NOMO-1 (cell line): ENCODE results near the gene SH3D19.

Experiments
- DNase-seq, 2 experiments: peaks; one replicate each; lab custom pipeline; 2025; ENCODE audit not compliant: unreplicated experiment in 2 of 2; lab: John Stamatoyannopoulos, UW

SH3D19 gene

DNA sequence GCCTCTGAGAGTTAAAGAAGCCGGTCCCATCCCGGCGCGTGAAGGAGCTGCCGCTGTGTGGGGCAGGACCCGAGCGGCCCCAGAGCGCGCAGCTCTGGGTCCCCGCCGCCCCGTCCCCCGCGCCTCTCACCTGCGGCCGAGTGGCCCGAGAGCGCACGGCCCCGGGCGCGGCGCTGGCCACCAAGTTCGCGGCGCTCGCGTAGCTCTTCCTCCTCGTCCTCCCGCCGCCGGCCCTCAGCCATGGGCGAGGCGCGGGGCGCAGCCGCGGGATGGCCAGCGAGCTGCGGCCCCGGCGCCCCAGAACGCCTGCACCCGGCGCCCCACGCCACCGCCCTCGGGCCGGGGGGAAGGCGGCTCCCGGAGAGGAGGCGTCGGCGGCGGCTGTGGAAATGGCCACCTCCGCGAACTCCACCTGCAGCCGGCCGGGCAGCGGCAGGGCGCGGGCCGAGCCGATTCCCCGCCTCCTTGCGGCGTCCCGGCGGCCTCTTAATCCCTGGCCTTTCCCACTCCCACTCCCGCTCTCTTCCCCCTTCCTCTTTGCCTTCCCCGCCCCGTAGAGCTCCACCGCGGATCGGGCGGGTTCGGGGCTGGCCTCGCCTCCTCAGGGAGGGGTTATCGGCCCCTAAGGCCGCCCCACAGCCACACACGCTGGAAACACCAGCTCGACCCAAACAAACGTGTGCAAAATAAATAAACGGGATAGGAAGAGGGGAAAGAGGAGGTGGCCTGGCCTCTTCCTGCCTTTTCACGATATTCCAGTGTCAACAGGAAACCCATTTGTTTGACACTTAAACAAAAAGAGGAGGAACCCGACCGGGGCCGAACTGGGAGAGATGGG is at the start of gene SH3D19:
Gene SH3D19, minus strand, starts transcription at position 495 of the 838 bp plus-strand sequence. Its CDS starts 253 bp downstream, at position 242.
- no peak for DNase-seq

DNA sequence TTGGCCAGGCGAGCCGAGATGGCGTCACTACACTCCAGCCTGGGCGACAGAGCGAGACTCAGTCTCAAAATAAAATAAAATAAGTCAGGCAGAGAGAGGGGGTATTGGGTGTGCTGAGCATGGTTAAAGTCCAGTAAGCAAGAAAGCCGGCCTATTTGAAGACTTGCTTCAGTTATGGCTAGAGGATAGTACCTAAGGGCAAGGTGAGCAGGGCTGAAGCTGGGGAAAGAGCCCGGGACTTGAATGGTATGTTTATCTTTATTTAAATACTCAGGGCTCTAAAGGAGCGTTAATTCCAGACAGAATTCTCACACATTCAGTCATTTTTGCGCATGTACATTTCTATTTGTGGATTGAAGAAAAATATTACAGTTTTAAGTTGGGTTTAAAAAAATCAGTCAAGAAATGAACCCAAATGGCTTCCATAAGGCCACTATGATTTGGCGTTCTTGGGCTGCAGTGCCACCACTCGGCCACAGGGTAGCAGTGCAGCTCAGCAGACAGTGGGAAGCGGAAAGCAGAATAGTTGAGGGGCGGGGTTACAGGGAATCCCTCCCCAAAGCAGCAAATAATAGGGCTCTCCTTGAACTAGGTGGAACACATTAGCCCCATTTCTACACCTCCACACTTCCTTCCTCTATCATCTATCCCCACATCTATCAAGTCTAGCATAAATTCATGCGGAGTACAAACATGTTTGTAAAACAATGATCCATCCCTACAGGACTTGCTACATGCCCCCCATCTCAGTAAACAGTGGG is 37.2 kb upstream of the SH3D19 start:
- peak; percentile 66 to 78 for DNase-seq

DNA sequence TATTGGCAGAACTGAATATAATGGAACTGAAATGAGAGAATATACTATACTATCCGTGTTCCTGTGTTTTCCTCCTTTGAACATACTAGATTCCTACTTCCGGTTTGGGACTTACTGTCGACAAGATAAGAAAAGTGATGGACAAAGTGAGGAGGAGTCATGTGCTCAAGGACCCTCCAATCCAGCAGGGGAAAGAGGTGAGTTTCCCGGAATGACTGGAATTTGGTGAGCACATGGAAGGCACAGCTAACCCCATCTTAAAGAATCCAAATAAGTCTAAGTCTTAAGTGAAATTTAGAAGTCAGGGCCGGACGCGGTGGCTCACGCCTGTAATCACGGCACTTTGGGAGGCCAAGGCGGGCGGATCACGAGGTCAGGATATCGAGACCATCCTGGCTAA is 36.6 kb upstream of the SH3D19 start:
- no peak for DNase-seq

- DNase-seq = no peak
Measured at GRCh38 chr4:151361126-151361525, 35.7 kb upstream of the SH3D19 start.

DNA sequence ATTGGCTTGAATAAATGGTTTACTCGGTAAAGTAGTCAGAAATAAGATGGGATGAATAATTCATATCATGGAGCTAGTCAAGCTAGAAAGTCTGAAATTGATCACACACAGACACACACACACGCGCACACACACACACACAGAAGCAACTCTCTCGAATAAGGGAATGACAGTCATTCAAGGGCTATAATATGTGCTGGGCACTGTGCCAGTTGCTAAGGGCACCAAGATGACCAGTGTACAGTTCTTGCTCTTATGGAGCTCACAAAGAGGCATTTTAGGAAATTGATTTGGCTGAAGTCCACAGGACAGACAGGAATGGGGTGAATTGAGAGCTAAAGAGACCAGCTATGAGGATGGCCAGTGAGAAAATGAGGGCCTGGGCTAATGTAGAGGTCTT is 34.2 kb upstream of the SH3D19 start:
- no peak for DNase-seq

DNA sequence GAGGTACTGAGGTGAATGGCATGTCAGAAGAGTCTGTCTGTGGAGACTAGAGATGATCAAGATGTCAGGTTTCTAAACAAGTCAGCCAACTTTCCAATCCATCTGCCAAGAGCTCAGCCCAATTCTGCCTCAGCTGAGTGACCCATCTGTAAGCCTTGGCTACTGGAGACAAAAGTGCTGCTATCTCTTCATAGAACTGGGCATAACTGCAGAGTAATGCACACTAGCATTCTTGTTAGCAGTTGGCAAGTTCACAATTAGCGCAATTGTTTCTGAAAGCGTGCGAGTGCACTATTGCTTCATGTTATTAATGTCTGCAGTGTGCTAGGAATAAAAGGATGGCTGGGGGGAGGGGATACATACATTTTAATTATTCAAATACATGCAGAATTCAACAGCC is 32.9 kb upstream of the SH3D19 start:
- no peak for DNase-seq

GRCh38 chr4:151356510-151356909 is 31.1 kb upstream of the SH3D19 start:
- no peak for DNase-seq

DNA sequence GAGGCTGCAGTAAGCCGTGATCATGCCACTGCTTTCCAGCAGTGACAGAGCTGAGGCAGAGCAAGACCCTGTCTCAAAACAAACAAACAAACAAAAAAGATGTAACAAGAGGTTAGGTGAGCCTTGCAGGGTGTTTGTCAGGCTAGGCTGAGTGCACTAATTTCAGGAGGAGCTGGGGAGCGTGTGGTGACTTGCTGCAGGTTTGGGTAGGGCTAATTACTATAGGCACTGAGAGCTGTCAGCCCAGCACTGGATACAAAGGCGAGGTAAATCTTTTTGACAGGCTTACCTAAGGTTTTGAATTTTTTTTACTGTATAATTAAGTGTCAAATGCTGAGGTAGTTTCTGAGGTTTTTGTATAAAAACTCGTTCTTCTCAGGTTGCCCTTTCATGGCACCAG is 29.8 kb upstream of the SH3D19 start:
- DNase-seq = no peak

- no peak for DNase-seq
Measured at GRCh38 chr4:151347490-151348235, 22.3 kb upstream of the SH3D19 start.

DNA sequence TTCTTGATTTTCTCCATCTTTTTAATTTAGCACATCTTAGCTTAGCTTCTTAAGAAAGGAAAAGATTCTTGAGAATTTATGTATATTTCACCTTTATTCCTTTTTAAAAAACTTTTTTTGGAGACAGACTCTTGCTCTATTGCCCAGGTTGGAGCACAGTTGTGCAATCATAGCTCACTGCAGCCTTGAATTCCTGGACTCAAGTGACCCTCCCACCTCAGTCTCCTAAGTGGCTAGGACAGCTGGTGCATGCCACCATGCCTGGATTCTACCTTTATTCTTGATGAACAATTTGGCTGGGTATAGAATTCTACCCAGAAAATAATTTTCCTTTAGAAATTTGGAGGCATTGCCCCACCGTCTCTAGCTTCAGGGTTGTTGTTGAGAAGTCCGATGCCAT is 19.5 kb upstream of the SH3D19 start:
- no peak for DNase-seq

- no peak for DNase-seq
Measured at GRCh38 chr4:151340751-151341385, 15.5 kb upstream of the SH3D19 start.

DNA sequence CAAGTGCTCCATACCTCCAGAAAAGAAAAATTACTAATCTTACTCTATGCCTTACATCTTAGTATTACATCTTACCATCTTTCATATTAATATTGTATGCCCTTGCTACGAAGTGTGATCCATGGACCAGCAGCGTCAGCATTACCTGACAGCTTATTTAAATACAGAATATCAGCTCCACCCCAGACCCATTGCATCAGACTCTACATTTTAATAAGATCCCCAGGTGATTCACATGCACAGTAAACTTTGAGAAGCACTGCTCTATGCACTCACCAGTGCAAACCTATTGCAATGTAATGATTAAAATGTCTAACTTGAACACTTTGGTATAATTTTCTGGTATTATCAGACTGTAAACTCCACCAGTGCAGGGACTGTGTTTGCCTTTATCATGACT is 14.1 kb upstream of the SH3D19 start:
- DNase-seq = no peak

DNA sequence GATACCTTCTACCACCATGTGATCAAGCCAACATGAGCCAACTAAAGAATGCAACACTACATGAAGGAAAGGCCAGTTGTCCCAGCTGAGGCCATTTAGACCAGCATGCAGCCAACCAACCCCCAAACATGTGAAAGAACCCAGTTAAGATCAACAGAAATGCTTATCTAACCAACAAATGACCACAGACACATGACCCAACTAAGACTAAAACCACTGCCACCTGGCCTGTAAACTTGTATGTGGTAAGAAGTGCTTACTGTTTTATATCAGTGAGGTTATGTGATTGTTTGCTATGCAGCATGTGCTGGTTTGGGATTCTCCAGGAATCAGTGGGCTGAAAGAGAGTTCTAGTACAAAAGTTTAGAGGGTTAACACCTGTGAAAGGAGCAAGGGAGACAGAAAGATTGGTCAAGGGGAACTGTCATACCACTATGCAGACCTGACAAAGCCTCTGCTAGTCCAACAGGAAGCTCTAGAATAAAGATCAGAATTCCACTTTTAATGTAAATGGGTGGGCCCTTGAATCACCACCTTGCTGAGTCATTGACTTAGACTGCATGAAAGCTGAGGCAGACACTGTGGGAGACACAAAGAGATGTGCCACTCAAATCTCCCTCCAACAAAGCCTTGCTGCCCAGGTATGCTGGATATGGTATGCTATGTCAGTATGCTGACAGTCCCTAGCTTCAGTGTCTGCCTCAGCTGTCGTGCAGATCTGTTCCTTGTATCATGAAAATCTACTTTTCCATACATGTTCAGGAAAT is 6.1 kb upstream of the SH3D19 start:
- no peak for DNase-seq

DNA sequence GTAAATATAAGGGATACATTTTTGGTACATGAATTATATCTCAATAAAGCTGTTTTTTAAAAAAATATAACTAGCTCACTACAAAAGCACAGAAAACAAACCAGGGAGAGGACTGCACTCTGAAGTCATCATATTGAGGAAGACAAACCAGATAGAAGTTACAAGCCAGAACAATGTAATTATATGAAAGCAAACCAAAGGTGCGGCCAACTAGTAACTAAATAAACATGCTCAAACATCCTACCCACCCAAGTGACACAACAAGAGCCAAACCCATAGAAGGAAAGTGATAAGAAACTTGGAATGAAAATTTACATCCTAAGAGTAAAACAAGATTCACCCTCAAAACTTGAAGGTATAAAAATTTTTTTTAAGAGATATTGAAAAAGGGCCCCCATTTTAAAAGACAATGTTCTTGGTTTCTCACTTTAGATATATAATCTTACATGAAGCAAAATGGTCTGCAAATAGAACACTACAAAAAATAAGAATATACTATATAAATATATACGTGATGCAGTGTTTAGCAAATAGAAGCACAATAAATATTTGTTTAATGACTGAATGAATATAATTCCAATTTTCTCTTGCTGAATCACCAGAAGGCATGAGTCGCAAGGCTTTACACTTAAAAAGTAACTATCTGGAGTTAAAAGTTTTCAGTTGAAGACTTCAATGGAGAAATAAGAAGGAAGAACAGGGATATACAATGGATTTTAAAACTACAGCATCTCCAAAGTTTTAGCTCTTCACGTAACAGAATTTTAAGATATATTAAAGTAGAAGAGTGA is 4.0 kb upstream of the SH3D19 start:
- DNase-seq = no peak

- no peak for DNase-seq
Measured at GRCh38 chr4:151325949-151326246, 493 bp upstream of the SH3D19 start.

DNA sequence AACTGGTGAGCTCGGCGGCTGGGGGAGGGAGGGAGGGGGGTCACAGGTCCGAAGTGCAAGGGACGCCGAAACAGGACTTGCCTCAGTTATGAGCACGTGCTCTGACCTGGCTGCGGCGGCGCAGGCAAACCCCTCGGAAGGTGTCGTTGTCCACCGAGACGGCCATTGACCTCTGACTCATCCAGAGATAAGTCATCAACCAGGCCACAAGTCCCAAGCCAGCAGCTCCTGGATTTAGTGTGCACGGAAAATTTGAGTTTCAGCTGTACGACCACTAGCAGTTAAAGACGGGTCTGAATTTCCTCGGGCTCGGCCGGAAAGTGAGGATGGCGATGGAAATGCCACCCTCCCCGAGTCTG is 674 bp downstream of the SH3D19 start:
- no peak for DNase-seq

- no peak for DNase-seq
Measured at GRCh38 chr4:151324124-151324751, 1.2 kb downstream of the SH3D19 start.

DNA sequence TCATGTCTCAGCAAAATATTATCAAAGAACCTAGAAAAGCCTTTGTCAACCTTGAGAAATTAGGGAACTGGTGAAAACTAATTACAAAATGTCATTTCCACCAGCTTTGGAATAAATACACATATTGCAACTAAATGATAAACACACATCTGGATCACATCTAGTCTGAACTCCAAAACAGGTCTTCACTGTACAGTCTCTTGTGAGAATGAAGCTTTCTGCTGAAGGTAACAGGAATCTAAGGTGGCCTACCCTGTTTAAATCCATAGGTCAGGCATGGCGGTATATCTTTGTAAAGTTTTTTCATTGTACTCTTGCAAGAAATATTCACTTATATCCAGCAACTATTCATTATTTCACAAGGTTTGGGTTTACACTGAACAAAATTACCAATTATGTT is 1.7 kb downstream of the SH3D19 start:
- no peak for DNase-seq

GRCh38 chr4:151322570-151322969 is 2.8 kb downstream of the SH3D19 start:
- no peak for DNase-seq
